NK-92 treated with Interleukin-12 subunit alpha and Interleukin-12 subunit beta, amount 100 ng/mL, for 24 hours (cell line): ENCODE data around the gene FOXRED1.

ENCODE experiments used
- DNase-seq: peaks from one replicate; lab custom pipeline; 2025; lab: John Stamatoyannopoulos, UW

Gene FOXRED1

GRCh38 chr11:126311401-126312291, 42.7 kb downstream of the FOXRED1 start:
- DNase-seq = no peak

- DNase-seq = no peak
Measured at GRCh38 chr11:126312961-126313360, 44.0 kb downstream of the FOXRED1 start.

GRCh38 chr11:126313826-126314225, 44.9 kb downstream of the FOXRED1 start:
- no peak for DNase-seq

- no peak for DNase-seq
Measured at GRCh38 chr11:126317432-126317755, 48.4 kb downstream of the FOXRED1 start.

- DNase-seq = no peak
Measured at GRCh38 chr11:126317756-126318573, 49.0 kb downstream of the FOXRED1 start.

- DNase-seq = no peak
Measured at GRCh38 chr11:126318574-126319373, 49.8 kb downstream of the FOXRED1 start.

GRCh38 chr11:126319374-126319740, 50.4 kb downstream of the FOXRED1 start:
- DNase-seq = no peak

- no peak for DNase-seq
Measured at GRCh38 chr11:126322996-126323395, 54.0 kb downstream of the FOXRED1 start.

GRCh38 chr11:126327281-126328000, 58.5 kb downstream of the FOXRED1 start:
- no peak for DNase-seq
